D721Med (cell line): ENCODE data around the gene ATP8B1.

Experiments used
- DNase-seq: peaks from one replicate; pipeline ENCODE4 v3.0.0; 2011; ENCODE audit warnings: low spot score; ENCODE audit not compliant: insufficient read length
- FAIRE-seq: peaks from 2 replicates; lab custom pipeline; 2011; peaks lifted over from hg19 to GRCh38; lab: Jason Lieb, UNC
- CTCF ChIP-seq: IDR thresholded peaks from 2 replicates; pipeline ENCODE4 v1.5.1; 2012; ENCODE audit warnings: mild to moderate bottlenecking, control low read depth; ENCODE audit not compliant: insufficient read depth; ENCODE audit errors: missing control alignments

ATP8B1 gene

GRCh38 chr18:57841568-57841967, 38.5 kb upstream of the ATP8B1 start:
- TF ChIP-seq CTCF: no peak
- FAIRE-seq (no peak), DNase-seq (no peak)

GRCh38 chr18:57839942-57840381, 36.8 kb upstream of the ATP8B1 start:
- FAIRE-seq (no peak), DNase-seq (no peak)
- no peak for TF ChIP-seq CTCF

DNA sequence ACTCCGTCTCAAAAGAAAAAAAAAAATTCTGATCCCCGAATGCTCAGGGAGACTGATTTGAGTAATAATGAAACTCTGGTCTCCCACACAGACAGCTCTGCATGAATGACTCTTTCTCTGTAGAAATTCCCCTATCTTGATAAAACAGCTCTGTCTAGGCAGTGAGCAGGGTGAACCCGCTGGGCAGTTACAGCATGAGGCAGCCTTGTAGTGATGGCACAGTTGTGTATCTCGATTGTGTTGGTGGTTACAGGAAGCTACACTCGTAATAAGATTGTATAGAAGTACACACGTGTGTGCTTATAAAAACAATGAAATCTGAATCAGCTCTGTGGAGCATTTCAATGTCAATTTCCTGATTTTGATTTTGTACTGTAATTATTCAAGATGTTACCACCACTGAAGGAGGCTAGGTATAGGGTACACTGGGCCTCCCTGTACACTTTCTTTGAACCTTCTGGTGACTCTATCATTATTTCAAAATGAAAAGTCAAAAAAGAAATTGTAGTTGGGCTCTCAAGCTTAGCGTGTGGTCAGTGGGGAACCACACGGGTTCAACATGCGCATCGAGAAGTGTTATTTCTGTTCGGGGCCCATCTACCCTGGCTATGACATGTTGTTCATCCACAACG, 34.9 kb upstream of the ATP8B1 start:
- peak; percentile 64 for FAIRE-seq
- TF ChIP-seq CTCF: no peak
- DNase-seq: no peak

- no peak for TF ChIP-seq CTCF
Measured at GRCh38 chr18:57836557-57836956, 33.4 kb upstream of the ATP8B1 start.

GRCh38 chr18:57835904-57836303, 32.8 kb upstream of the ATP8B1 start:
- FAIRE-seq: peak; percentile 89
- no peak for TF ChIP-seq CTCF

More at GRCh38 chr18:57836557-57836956, 33.4 kb upstream of the ATP8B1 start:
- DNase-seq: no peak
- peak; percentile 98 for FAIRE-seq

DNA sequence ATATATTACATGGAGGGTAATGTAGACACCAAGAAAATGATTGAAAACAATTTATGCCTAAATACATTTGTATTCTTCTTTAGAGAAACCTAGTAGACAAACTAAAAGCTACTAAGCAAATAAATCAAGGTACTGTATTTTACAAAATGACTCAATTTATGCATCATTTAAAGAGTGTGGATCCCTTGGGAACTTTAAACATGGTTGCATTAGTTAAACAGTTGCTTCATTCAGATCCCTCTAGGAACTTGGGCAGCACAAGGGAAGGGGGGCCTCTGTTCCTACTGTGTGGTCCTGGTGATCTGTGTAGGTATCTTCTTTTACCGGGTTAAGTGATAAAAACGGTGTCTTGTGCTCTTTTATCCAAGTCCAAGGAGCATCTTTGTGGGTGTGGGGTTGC, 31.5 kb upstream of the ATP8B1 start:
- no peak for TF ChIP-seq CTCF
- no peak for DNase-seq
- peak; percentile 81 for FAIRE-seq

More at GRCh38 chr18:57835904-57836303, 32.8 kb upstream of the ATP8B1 start:
- no peak for DNase-seq

- no peak for TF ChIP-seq CTCF
- FAIRE-seq (peak; percentile 89), DNase-seq (no peak)
Measured at GRCh38 chr18:57833441-57834101, 30.5 kb upstream of the ATP8B1 start.
